Skeletal muscle tissue (tissue), 2 donors: ENCODE results near the gene DAO. TPM values are rescaled to one million over a fixed set of nuclear protein-coding genes. Genes with fewer than 3 reads are reported as not detected.

Experiments used
- small RNA-seq: library from RNA; depleted of rRNA; stranded (forward); fragments of <200 nt; gene quantifications from one replicate; pipeline ENCODE3, GENCODE V24; 2014
- total RNA-seq: library from RNA; depleted of rRNA; stranded (reverse); fragments of >200 nt; gene quantifications from one replicate; pipeline ENCODE4 v1.2.3, GENCODE V29; 2014

The DAO gene
- total RNA-seq, 1 donor from 2014 or later: not detected

Small RNAs within 50 kb of the gene (small RNA-seq; reads per million reads assigned to genes)
- gene MIR619: not detected
- not detected for gene RNU6-361P

Other genes with a start within 250 kb of the DAO start
- 3.7 TPM for gene SELPLG, start 246.2 kb upstream of the DAO start, total RNA-seq
- 154 TPM for gene CORO1C, start 148.6 kb upstream of the DAO start, total RNA-seq
- 11.0 TPM for gene SSH1, start 22.5 kb upstream of the DAO start, total RNA-seq
- gene SVOP, start 141.0 kb downstream of the DAO start, total RNA-seq: under 0.01 TPM
- 12.0 TPM for gene USP30, start 172.5 kb downstream of the DAO start, total RNA-seq
- gene ALKBH2, start 213.4 kb downstream of the DAO start, total RNA-seq: 20.4 TPM
- 25.6 TPM for gene UNG, start 217.5 kb downstream of the DAO start, total RNA-seq
- 27.7 TPM for gene ACACB, start 236.5 kb downstream of the DAO start, total RNA-seq